Activated CD4-positive, alpha-beta T cell treated with anti-CD3 and anti-CD28 coated beads for 4 hours (primary cell): ENCODE data around the gene CATSPER2.
"Not testable (repeated sequence)": the region's sequence is repeated elsewhere in the genome, so short reads cannot be mapped to it uniquely, and the experiment has no call there.

Experiments used
- DNase-seq, 2 donors: peaks; one replicate each; pipeline ENCODE4 v3.0.0-alpha.2; 2020

Gene CATSPER2

GRCh38 chr15:43592841-43593240 lies 55.8 kb downstream of the CATSPER2 start:
- DNase-seq = not testable (repeated sequence)

GRCh38 chr15:43589778-43590466 lies 58.7 kb downstream of the CATSPER2 start, which contains the start of gene PPIP5K1:
TSS of gene PPIP5K1 (minus strand) at chr15:43590208. CDS start at chr15:43584504, 5,704 bp downstream.
- not testable (repeated sequence) for DNase-seq
